ENCODE results near the gene MAN2B1.

The MAN2B1 gene

DNA sequence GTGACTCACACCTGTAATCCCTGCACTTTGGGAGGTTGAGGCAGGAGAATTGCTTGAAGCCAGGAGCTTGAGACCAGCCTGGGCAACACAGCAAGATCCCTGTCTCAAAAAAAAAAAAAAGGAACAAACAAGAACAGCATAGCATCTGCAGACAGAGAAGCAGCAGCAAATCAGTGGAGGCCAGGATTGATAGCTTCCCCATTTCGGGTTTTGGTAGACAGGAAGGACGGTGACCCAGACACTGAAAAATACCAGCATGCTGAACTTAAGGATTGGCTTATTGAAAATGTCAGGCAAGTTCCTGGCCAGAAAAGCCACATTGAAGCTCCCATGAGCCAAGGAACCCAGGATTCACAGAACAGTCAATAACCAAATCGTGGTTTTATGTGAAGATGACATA, 58.9 kb downstream of the MAN2B1 start:
- no peaks in the 10 kb centered on the region for H3F3A ChIP-seq (ENCODE audit: low read depth)
- no peaks in the 10 kb centered on the region for H3K36me3 ChIP-seq (ENCODE audit: insufficient read depth, low read length)
- TF ChIP-seq, protein P1, sequence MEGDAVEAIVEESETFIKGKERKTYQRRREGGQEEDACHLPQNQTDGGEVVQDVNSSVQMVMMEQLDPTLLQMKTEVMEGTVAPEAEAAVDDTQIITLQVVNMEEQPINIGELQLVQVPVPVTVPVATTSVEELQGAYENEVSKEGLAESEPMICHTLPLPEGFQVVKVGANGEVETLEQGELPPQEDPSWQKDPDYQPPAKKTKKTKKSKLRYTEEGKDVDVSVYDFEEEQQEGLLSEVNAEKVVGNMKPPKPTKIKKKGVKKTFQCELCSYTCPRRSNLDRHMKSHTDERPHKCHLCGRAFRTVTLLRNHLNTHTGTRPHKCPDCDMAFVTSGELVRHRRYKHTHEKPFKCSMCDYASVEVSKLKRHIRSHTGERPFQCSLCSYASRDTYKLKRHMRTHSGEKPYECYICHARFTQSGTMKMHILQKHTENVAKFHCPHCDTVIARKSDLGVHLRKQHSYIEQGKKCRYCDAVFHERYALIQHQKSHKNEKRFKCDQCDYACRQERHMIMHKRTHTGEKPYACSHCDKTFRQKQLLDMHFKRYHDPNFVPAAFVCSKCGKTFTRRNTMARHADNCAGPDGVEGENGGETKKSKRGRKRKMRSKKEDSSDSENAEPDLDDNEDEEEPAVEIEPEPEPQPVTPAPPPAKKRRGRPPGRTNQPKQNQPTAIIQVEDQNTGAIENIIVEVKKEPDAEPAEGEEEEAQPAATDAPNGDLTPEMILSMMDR (conservative IDR thresholded peaks at IDR 0.05; ENCODE audit: low read length), result no peak
- no peak for TF ChIP-seq EZH2phosphoT487 (IDR thresholded peaks at IDR 0.05; ENCODE audit: borderline replicate concordance)
- H2AFZ ChIP-seq (ENCODE audit: low read length), result no peak overlapping the region
- H3K9ac ChIP-seq (ENCODE audit: low read depth, low read length, poor library complexity, severe bottlenecking), result no peak overlapping the region
- no peaks in the 10 kb centered on the region for H3K9me3 ChIP-seq (ENCODE audit: insufficient read depth, low read depth, low read length)
- H3K79me2 ChIP-seq (ENCODE audit: insufficient read depth, low read length), result peaks cover 44% of the 10 kb centered on the region
- H4K20me1 ChIP-seq (ENCODE audit: insufficient read depth, low read length, poor library complexity, severe bottlenecking), result peaks cover 18% of the 10 kb centered on the region
- H3K4me2 ChIP-seq (ENCODE audit: low read depth, low read length, poor library complexity, severe bottlenecking), result no peak overlapping the region
- peaks cover 25% of the 10 kb centered on the region for H3K4me1 ChIP-seq (ENCODE audit: insufficient read depth, low read length, poor library complexity, severe bottlenecking)
- H3K4me3 ChIP-seq (ENCODE audit: low read length, poor library complexity, severe bottlenecking), result no peak overlapping the region
- H3K9me2 ChIP-seq (replicated peaks; ENCODE audit: low read depth, low read length), result no peaks in the 10 kb centered on the region
- no peaks in the 10 kb centered on the region for H3K27me3 ChIP-seq (ENCODE audit: insufficient read depth, low read length, poor library complexity, severe bottlenecking)

GRCh38 chr19:12606796-12607195, 59.7 kb downstream of the MAN2B1 start:
- Histone ChIP-seq H3K36me3 (ENCODE audit: insufficient read depth, low read length) (no peaks in the 10 kb centered on the region), H3K9ac (ENCODE audit: low read depth, low read length, poor library complexity, severe bottlenecking) (no peak overlapping the region), H3K9me2 (replicated peaks; ENCODE audit: low read depth, low read length) (no peaks in the 10 kb centered on the region), H3K79me2 (ENCODE audit: insufficient read depth, low read length) (peaks cover 40% of the 10 kb centered on the region), H2AFZ (ENCODE audit: low read length) (no peak overlapping the region), H3K27me3 (ENCODE audit: insufficient read depth, low read length, poor library complexity, severe bottlenecking) (no peaks in the 10 kb centered on the region), H3K4me3 (ENCODE audit: low read length, poor library complexity, severe bottlenecking) (no peak overlapping the region), H3K9me3 (ENCODE audit: insufficient read depth, low read depth, low read length) (no peaks in the 10 kb centered on the region), H3K4me1 (ENCODE audit: insufficient read depth, low read length, poor library complexity, severe bottlenecking) (peaks cover 21% of the 10 kb centered on the region), H4K20me1 (ENCODE audit: insufficient read depth, low read length, poor library complexity, severe bottlenecking) (peaks cover 10% of the 10 kb centered on the region), H3K4me2 (ENCODE audit: low read depth, low read length, poor library complexity, severe bottlenecking) (no peak overlapping the region), H3F3A (ENCODE audit: low read depth) (no peaks in the 10 kb centered on the region)
- no peak for TF ChIP-seq EZH2phosphoT487 (IDR thresholded peaks at IDR 0.05; ENCODE audit: borderline replicate concordance)
- TF ChIP-seq, protein P1 (conservative IDR thresholded peaks at IDR 0.05; ENCODE audit: low read length), result no peak

DNA sequence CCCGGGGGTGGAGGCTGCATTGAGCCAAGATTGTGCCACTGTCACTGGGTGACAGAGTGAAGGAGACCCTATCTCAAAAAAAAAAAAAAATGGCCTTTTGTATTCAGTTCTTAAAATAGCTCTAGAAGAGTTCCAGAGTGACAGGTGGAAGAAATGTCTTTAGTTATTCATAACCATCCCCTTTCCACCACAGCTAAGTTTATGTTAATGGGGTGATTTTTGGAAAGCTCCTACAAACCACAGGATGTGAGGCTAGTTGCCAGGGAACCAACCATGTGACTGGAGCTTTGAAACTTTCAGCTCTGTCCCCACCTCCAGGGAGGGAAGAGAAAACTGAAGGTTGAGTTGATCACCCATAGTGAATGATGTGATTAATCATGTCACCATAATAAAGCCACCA, 62.8 kb downstream of the MAN2B1 start:
- no peak for TF ChIP-seq EZH2phosphoT487 (IDR thresholded peaks at IDR 0.05; ENCODE audit: borderline replicate concordance)
- no peaks in the 10 kb centered on the region for H3K9me3 ChIP-seq (ENCODE audit: insufficient read depth, low read depth, low read length)
- H3K4me2 ChIP-seq (ENCODE audit: low read depth, low read length, poor library complexity, severe bottlenecking), result peak overlapping the region; percentile 31

GRCh38 chr19:12597594-12597993, 68.9 kb downstream of the MAN2B1 start:
- Histone ChIP-seq H3K27me3 (ENCODE audit: insufficient read depth, low read length, poor library complexity, severe bottlenecking) (no peaks in the 10 kb centered on the region), H3K79me2 (ENCODE audit: insufficient read depth, low read length) (peaks cover 1% of the 10 kb centered on the region; the same call in 1 of the 2 replicates), H3K9ac (ENCODE audit: low read depth, low read length, poor library complexity, severe bottlenecking) (no peak overlapping the region), H3K9me2 (replicated peaks; ENCODE audit: low read depth, low read length) (no peaks in the 10 kb centered on the region), H4K20me1 (ENCODE audit: insufficient read depth, low read length, poor library complexity, severe bottlenecking) (no peaks in the 10 kb centered on the region), H3K4me1 (ENCODE audit: insufficient read depth, low read length, poor library complexity, severe bottlenecking) (no peaks in the 10 kb centered on the region), H2AFZ (ENCODE audit: low read length) (no peak overlapping the region), H3K36me3 (ENCODE audit: insufficient read depth, low read length) (peaks cover 4% of the 10 kb centered on the region; the same call in 1 of the 2 replicates), H3F3A (ENCODE audit: low read depth) (no peaks in the 10 kb centered on the region), H3K9me3 (ENCODE audit: insufficient read depth, low read depth, low read length) (no peaks in the 10 kb centered on the region), H3K4me3 (ENCODE audit: low read length, poor library complexity, severe bottlenecking) (no peak overlapping the region), H3K4me2 (ENCODE audit: low read depth, low read length, poor library complexity, severe bottlenecking) (no peak overlapping the region)
- no peak for TF ChIP-seq EZH2phosphoT487 (IDR thresholded peaks at IDR 0.05; ENCODE audit: borderline replicate concordance)
- TF ChIP-seq, protein P1 (conservative IDR thresholded peaks at IDR 0.05; ENCODE audit: low read length), result no peak

More for the DNA sequence above, 62.8 kb downstream of the MAN2B1 start:
- no peak overlapping the region for H3K4me3 ChIP-seq (ENCODE audit: low read length, poor library complexity, severe bottlenecking)
- H3K4me1 ChIP-seq (ENCODE audit: insufficient read depth, low read length, poor library complexity, severe bottlenecking), result peaks cover 4% of the 10 kb centered on the region
- no peak overlapping the region for H2AFZ ChIP-seq (ENCODE audit: low read length)
- H3K9me2 ChIP-seq (replicated peaks; ENCODE audit: low read depth, low read length), result no peaks in the 10 kb centered on the region
- no peaks in the 10 kb centered on the region for H3K36me3 ChIP-seq (ENCODE audit: insufficient read depth, low read length)
- no peaks in the 10 kb centered on the region for H3F3A ChIP-seq (ENCODE audit: low read depth)
- no peaks in the 10 kb centered on the region for H3K27me3 ChIP-seq (ENCODE audit: insufficient read depth, low read length, poor library complexity, severe bottlenecking)
- H3K79me2 ChIP-seq (ENCODE audit: insufficient read depth, low read length), result peaks cover 13% of the 10 kb centered on the region; the same call in 1 of the 2 replicates
- H3K9ac ChIP-seq (ENCODE audit: low read depth, low read length, poor library complexity, severe bottlenecking), result no peak overlapping the region
- H4K20me1 ChIP-seq (ENCODE audit: insufficient read depth, low read length, poor library complexity, severe bottlenecking), result peaks cover 3% of the 10 kb centered on the region
